HG03521 (cell line): Measurements from ENCODE around the gene IGF2BP3.

ENCODE experiments used
- ATAC-seq: cut with Tn5 transposase; IDR thresholded peaks from one replicate; pipeline ENCODE4 v1.9.1; 2021; ENCODE audit warnings: mild to moderate bottlenecking, moderate library complexity; ENCODE audit not compliant: unreplicated experiment

The IGF2BP3 gene

DNA sequence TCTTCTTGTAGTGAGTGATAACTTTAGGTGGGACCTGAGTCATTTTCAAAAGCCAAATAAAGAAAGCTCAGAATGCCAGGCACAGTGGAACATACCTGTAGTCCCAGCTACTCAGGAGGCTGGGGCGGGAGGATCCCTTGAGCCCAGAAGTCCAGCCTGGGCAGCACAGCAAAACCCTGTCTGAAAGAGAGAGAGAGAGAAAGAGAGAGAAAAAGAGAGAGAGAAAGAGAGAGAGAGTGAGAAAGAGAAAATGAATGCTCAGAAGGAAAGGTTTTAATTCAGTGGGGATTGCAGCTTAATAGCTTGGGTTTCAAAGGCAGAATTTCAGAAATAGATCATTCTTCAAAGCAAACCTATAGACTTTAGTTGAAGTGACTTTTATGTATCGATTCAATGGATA is 198.0 kb downstream of the IGF2BP3 start:
- ATAC-seq: no peak

DNA sequence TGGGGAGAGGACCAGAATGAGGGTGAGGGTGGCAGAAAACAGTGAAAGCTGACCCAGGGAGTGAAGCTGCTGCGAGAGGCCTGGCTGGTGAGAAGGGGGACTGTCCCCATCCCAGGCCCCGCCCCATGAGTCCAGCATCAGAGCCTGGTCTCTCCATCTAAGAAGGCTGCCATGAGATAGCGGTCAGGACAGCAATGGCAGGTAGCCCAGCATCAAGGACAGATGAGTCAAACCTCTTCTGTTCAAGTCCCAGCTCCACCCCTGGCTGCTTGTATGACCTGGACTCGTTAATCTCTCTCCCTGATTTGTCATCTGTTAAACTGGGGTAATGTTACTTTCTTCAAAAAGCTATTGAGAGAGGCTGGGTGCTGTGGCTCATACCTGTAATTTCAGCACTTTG is 201.5 kb downstream of the IGF2BP3 start:
- no peak for ATAC-seq

DNA sequence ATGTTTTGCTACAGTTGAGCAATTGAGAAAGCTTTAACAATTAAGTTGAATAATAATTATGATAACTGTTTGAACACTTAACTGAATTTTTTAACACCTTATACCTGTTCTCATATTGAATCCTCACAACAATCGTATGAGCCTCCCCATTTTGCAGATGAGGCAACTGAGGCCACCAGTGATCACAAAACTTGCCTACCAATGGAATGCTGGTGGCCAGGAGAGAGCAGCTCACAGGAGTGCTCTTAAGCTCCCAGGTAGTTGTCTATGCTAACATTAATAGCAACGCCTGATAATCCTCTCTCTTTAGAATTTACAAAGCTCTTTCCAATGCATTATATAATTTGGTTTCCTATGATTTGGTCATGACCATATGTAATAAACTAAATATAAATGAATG is 202.1 kb downstream of the IGF2BP3 start:
- ATAC-seq: no peak

DNA sequence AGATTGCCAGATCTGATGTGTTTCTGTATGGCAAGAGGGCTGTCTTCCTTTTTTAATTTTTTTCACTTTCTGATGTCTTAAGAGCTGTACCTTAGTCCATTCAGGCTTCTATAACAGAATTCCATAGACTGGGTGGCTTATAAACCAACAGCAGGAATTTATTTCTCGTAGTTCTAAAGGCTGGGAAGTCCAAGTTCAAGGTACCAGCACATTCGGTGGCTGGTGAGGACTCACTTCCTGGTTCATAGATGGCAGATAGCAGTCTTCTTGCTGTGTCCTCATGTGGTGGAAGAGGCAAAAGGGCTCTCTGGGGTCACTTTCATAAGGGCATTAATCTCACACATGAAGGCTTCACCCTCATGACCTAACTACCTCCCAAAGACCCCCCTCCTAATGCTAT is 202.9 kb downstream of the IGF2BP3 start:
- no peak for ATAC-seq

DNA sequence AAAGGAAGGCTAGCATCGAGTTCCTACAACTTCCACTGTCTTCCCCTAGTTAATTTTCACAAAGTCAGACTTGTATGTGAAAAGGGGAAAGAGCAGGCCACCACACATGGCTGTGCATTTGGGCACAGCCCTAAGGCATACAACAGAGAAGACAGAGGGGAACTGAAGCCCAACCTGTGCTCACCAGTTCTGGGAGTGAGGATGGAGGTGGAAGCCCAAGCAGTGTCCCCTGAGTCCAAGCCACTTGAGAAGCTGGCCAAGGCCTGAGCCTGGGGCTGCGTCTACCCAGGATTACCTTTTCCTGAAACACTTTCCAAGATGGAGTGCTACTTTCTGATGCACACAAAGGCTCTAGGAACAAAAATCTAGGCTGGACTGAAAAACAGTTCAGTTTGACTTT is 203.4 kb downstream of the IGF2BP3 start:
- no peak for ATAC-seq

DNA sequence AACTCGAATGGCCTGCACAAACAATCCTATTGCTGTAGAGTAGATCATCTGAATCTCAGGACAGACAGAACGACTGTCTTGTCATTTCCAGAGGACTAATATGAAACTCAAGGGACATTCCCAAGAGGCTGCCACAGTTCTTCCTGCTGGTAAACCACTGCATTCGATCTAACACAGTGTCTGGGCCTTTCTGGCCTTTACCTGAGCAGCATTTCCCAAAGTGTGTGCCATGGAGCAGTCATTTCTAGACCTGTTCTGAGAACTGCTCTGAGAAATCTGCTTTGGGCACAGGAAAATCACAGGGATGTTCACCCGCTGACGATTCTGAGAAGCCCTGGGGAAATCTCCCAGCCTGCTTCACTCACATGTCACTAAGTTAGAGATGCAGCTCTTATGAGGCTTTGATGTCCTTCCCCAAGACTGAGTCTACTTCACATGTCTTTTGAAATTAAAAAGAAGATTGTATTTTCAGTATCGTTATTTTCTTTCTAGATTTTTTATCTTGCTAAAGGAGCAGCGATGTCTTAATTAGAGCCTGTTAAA is 205.3 kb downstream of the IGF2BP3 start:
- ATAC-seq: no peak

DNA sequence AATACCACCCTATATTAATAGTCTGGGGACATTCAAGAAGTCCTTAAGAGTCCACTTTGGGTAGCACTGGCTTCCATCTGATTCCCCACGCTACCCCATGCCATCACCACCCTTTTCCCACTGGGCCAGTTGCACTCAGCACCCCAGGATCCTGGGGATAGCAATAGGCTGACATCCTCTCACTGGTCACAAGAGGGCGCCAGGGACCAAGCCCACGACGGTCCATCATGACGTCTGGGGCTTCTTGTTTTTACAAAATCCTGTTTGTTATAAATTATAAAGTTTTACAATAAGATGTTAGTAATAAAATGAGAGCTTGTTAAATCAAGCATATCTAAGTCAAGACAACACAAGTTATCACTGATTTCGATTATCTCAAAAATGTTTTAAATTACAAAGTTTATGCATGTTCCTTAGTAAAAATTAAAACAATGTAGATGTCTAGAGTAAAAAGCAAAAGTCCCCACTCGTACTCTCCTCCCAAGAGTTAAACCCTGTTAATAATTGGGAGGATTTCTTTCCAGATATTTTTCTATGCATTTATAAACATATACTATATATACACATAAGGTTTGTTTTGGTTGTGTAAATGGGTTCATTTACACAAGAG is 208.3 kb downstream of the IGF2BP3 start:
- ATAC-seq: peak; percentile 72

DNA sequence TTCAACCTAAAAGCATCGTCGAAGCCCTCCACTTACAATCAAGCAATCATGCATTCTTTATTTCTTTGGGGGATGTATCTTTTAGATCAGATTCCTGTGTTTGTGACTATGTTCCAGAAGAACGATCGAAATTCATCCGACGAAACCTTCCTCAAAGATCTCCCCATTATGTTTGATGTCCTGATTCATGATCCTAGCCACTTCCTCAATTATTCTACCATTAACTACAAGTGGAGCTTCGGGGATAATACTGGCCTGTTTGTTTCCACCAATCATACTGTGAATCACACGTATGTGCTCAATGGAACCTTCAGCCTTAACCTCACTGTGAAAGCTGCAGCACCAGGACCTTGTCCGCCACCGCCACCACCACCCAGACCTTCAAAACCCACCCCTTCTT is 209.9 kb downstream of the IGF2BP3 start:
- ATAC-seq: no peak
